SK-N-SH treated with all-trans-retinoic acid at 6 μM for 48 hours (cell line): ENCODE data around the gene SYT7.

Experiments
- CSRNP3 ChIP-seq: fragments of 250-450 bp; sonication (Bioruptor Pico); IDR thresholded peaks from 2 replicates; pipeline ENCODE4 v1.5.1; 2021; ENCODE audit warnings: mild to moderate bottlenecking, moderate library complexity
- RARB ChIP-seq: fragments of 250-450 bp; sonication (Bioruptor Pico); IDR thresholded peaks from 2 replicates; pipeline ENCODE4 v1.8.0; 2021; ENCODE audit warnings: mild to moderate bottlenecking, moderate library complexity
- TSHZ2 ChIP-seq: fragments of 250-450 bp; sonication (Bioruptor Pico); IDR thresholded peaks from 2 replicates; pipeline ENCODE4 v1.5.0; 2020; ENCODE audit warnings: mild to moderate bottlenecking, moderate library complexity
- ZFP3 ChIP-seq: fragments of 250-450 bp; sonication (Bioruptor Pico); IDR thresholded peaks from 2 replicates; pipeline ENCODE4 v1.5.0; 2020; ENCODE audit warnings: mild to moderate bottlenecking, moderate library complexity
- ZFP30 ChIP-seq: fragments of 450-650 bp; formaldehyde crosslinking; IDR thresholded peaks from 2 replicates; pipeline ENCODE4 v1.5.0; 2022; ENCODE audit warnings: mild to moderate bottlenecking, moderate library complexity

- TF ChIP-seq RARB (no peak), ZFP30 (no peak), TSHZ2 (no peak), CSRNP3 (CRISPR knock-in tag) (no peak), ZFP3 (CRISPR knock-in tag) (peak; percentile 70; the same call in 1 of the 2 replicates)
Observed at GRCh38 chr11:61598374-61598773, 17.5 kb upstream of the SYT7 start.
